Activated CD4-positive, alpha-beta T cell treated with anti-CD3 and anti-CD28 coated beads, Interleukin-2, amount 10 ng/mL, durations not matched to agents 7 days and 5 days (primary cell): ENCODE data around the gene GMPR. TPM values are rescaled to one million over a fixed set of nuclear protein-coding genes. Genes with fewer than 3 reads are reported as not detected.

Experiments
- CTCF ChIA-PET: fragments of 350-600 bp; sonication (Branson Sonifier 250); formaldehyde crosslinking; loops from one replicate; lab custom pipeline; 2021; ENCODE audit warnings: antibody characterized with exemption; lab: Charles Lee
- POLR2A ChIA-PET: fragments of 350-600 bp; sonication (Branson Sonifier 250); formaldehyde crosslinking; loops from one replicate; lab custom pipeline; 2021; ENCODE audit warnings: antibody characterized with exemption; lab: Charles Lee
- DNase-seq: peaks from one replicate; pipeline ENCODE4 v3.0.0-alpha.2; 2020
- H3K27ac Mint-ChIP-seq: one replicate; pipeline ENCODE4 v1.8.0; 2021; ENCODE audit warnings: mild to moderate bottlenecking, moderate library complexity, mixed read lengths
- H3K27me3 Mint-ChIP-seq: one replicate; pipeline ENCODE4 v1.8.0; 2021; ENCODE audit warnings: mixed read lengths
- H3K36me3 Mint-ChIP-seq: one replicate; pipeline ENCODE4 v1.8.0; 2021; ENCODE audit warnings: low read depth, mixed read lengths
- H3K4me1 Mint-ChIP-seq: one replicate; pipeline ENCODE4 v1.8.0; 2021; ENCODE audit warnings: mixed read lengths
- H3K4me3 Mint-ChIP-seq: one replicate; pipeline ENCODE4 v1.8.0; 2021; ENCODE audit warnings: mild to moderate bottlenecking, moderate library complexity, mixed read lengths
- H3K9me3 Mint-ChIP-seq: one replicate; pipeline ENCODE4 v1.8.0; 2021; ENCODE audit warnings: mixed read lengths
- total RNA-seq, 2 experiments: library from RNA; stranded (reverse); gene quantifications; one replicate each; pipeline ENCODE4 v1.2.3, GENCODE V29; 2021

GMPR gene
- total RNA-seq, 2 experiments from 2014 or later: 2.6 to 3.3 TPM

GRCh38 chr6:16271428-16271827, 33.0 kb downstream of the GMPR start:
- peaks cover 7% of the 10 kb centered on the region for H3K4me1 Mint-ChIP-seq
- POLR2A ChIA-PET: no interaction called here
- CTCF ChIA-PET: no interaction called here
- DNase-seq: no peak
- no peaks in the 10 kb centered on the region for H3K36me3 Mint-ChIP-seq
- no peaks in the 10 kb centered on the region for H3K9me3 Mint-ChIP-seq
- no peak overlapping the region for H3K4me3 Mint-ChIP-seq
- no peak overlapping the region for H3K27ac Mint-ChIP-seq
- no peaks in the 10 kb centered on the region for H3K27me3 Mint-ChIP-seq

DNA sequence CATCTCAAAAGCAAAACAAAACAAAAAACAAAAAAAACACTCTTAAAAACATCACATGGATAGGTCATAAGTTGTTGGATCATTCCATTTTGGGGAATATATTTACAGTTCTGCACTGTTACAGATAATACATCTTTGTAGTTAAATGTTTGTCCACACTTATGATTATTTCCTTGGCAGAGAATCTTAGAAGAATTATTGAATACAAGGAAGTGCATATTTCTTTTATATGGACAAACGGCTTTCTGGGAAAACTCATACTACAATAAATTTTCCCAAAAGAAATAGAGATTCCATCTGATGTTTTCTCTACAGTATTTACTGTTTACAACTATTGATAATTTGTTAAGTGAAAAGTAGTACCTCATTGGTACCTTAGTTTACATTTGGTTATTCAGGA, 33.8 kb downstream of the GMPR start:
- H3K27me3 Mint-ChIP-seq: no peaks in the 10 kb centered on the region
- peaks cover 7% of the 10 kb centered on the region for H3K4me1 Mint-ChIP-seq
- POLR2A ChIA-PET: no interaction called here
- CTCF ChIA-PET: no interaction called here
- no peak overlapping the region for H3K4me3 Mint-ChIP-seq
- no peak overlapping the region for H3K27ac Mint-ChIP-seq
- H3K36me3 Mint-ChIP-seq: no peaks in the 10 kb centered on the region
- no peaks in the 10 kb centered on the region for H3K9me3 Mint-ChIP-seq
- no peak for DNase-seq

DNA sequence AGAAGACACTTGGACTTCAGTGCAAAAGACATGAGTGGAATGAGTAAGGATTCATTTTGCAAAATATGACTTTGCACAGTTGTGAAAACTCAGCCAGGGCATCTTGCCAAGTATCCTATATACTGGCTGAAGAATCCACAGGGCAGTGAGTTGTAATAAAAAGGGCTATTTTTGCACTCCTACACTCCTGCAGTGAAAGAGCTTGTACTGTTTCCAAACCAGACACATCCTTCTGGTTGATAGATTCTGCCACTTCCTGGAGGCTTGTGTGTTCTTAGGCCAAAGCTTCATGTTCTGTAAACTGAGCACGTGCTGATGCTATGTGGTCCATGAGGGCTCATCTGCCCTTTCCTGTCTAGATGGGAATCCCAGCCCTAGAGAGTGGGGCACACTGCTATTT, 34.9 kb downstream of the GMPR start:
- H3K27me3 Mint-ChIP-seq: no peaks in the 10 kb centered on the region
- no peaks in the 10 kb centered on the region for H3K36me3 Mint-ChIP-seq
- no peak for DNase-seq
- no peaks in the 10 kb centered on the region for H3K9me3 Mint-ChIP-seq
- H3K4me1 Mint-ChIP-seq: peaks cover 7% of the 10 kb centered on the region
- ChIA-PET CTCF (interaction anchor here (0.6 kb wide), 1 partner anchor 562 kb away, joined by 3 read pairs; no protein-coding TSS in a partner anchor), POLR2A (no interaction called here)
- H3K4me3 Mint-ChIP-seq: no peak overlapping the region
- H3K27ac Mint-ChIP-seq: no peak overlapping the region

DNA sequence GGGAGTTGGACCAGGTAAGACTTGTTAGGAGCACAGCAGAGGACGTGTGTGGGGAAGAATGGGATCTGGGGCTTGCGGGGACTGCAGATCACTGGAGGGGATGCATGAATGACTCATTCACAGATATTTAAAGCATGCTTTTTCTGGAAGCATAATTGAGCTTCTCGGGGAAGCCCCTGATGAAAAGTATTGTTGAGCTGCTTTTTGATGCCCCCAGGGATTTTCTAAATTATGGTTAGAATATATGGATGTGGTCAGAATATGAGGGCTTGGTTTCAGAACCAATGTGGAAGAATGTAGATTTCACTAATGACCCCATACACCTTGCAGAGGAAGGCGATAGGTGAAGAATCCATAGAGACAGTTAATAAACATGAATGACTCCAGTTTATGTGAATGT, 36.1 kb downstream of the GMPR start:
- no peak for DNase-seq
- peaks cover 7% of the 10 kb centered on the region for H3K4me1 Mint-ChIP-seq
- H3K36me3 Mint-ChIP-seq: no peaks in the 10 kb centered on the region
- ChIA-PET CTCF (interaction anchor here (1.1 to 1.3 kb wide), 3 partner anchors 9 to 14 kb away, joined by 3 to 5 read pairs (median 4); no protein-coding TSS in a partner anchor), POLR2A (no interaction called here)
- H3K27me3 Mint-ChIP-seq: no peaks in the 10 kb centered on the region
- no peak overlapping the region for H3K4me3 Mint-ChIP-seq
- H3K27ac Mint-ChIP-seq: no peak overlapping the region
- H3K9me3 Mint-ChIP-seq: no peaks in the 10 kb centered on the region

GRCh38 chr6:16274885-16275589, 36.6 kb downstream of the GMPR start:
- ChIA-PET POLR2A (no interaction called here), CTCF (interaction anchor here (1.1 to 1.3 kb wide), 3 partner anchors 9 to 13 kb away, joined by 3 to 5 read pairs (median 4); no protein-coding TSS in a partner anchor)
- Mint-ChIP-seq H3K4me3 (no peak overlapping the region), H3K27ac (no peak overlapping the region), H3K9me3 (no peaks in the 10 kb centered on the region), H3K27me3 (no peaks in the 10 kb centered on the region), H3K36me3 (no peaks in the 10 kb centered on the region), H3K4me1 (peaks cover 7% of the 10 kb centered on the region)
- DNase-seq: no peak

- CTCF ChIA-PET: interaction anchor here (0.6 kb wide), 1 partner anchor 57 kb away, joined by 4 read pairs; no protein-coding TSS in a partner anchor
- DNase-seq: no peak
- POLR2A ChIA-PET: no interaction called here
- Mint-ChIP-seq H3K36me3 (no peaks in the 10 kb centered on the region), H3K9me3 (no peaks in the 10 kb centered on the region), H3K4me3 (no peak overlapping the region), H3K27ac (no peak overlapping the region), H3K4me1 (peaks cover 7% of the 10 kb centered on the region), H3K27me3 (no peaks in the 10 kb centered on the region)
These were observed 39.0 kb downstream of the GMPR start for GRCh38 chr6:16277101-16277981.

GRCh38 chr6:16278048-16278724, 39.8 kb downstream of the GMPR start:
- Mint-ChIP-seq H3K4me3 (no peak overlapping the region), H3K27ac (no peak overlapping the region), H3K9me3 (no peaks in the 10 kb centered on the region), H3K4me1 (peaks cover 4% of the 10 kb centered on the region), H3K27me3 (no peaks in the 10 kb centered on the region), H3K36me3 (no peaks in the 10 kb centered on the region)
- ChIA-PET CTCF (interaction anchor here (0.6 kb wide), 1 partner anchor 58 kb away, joined by 4 read pairs; no protein-coding TSS in a partner anchor), POLR2A (no interaction called here)
- DNase-seq: no peak

DNA sequence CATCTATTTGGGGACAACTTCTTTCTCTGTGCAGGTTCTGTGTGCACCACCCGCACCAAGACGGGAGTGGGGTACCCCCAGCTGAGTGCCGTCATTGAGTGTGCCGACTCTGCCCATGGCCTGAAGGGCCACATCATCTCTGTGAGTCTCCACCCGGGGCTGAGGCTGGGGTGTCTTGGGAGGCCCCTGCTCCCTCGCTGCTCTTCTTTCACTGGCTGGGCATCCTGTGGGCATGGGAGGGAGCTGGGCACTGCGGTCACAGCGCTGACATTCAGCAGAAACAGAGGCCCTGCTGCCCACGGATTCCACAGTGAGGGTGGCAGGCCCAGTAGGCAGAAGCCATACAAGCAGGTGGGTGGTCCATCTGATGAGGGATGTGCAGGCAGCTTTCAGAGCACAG, 40.4 kb downstream of the GMPR start:
- Mint-ChIP-seq H3K4me3 (no peak overlapping the region), H3K4me1 (no peaks in the 10 kb centered on the region), H3K27me3 (no peaks in the 10 kb centered on the region), H3K27ac (no peak overlapping the region), H3K36me3 (no peaks in the 10 kb centered on the region), H3K9me3 (no peaks in the 10 kb centered on the region)
- DNase-seq: no peak
- POLR2A ChIA-PET: no interaction called here
- CTCF ChIA-PET: no interaction called here

DNA sequence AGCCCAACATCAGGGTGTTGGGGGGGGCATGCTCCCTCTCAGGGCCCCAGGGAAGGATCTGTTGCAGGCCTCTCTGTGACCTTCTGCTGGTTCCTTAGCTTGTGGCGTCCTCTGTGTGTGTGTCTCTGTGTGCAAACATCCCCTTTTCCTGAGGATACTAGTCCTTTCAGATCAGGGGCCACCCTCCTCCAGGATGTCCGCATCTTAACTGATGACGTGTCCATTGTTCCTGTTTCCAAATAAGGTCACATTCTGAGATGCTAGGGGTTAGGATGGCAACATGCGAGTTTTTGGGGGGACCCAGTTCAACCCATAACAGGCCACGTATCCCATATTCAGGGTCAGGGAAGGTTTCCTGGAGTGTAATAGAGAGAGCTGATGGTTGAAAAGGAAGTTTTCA, 40.9 kb downstream of the GMPR start:
- CTCF ChIA-PET: no interaction called here
- no peak overlapping the region for H3K4me3 Mint-ChIP-seq
- no peak overlapping the region for H3K27ac Mint-ChIP-seq
- H3K27me3 Mint-ChIP-seq: no peaks in the 10 kb centered on the region
- H3K9me3 Mint-ChIP-seq: no peaks in the 10 kb centered on the region
- H3K4me1 Mint-ChIP-seq: no peaks in the 10 kb centered on the region
- POLR2A ChIA-PET: no interaction called here
- no peaks in the 10 kb centered on the region for H3K36me3 Mint-ChIP-seq
- DNase-seq: no peak

GRCh38 chr6:16282370-16282769, 44.0 kb downstream of the GMPR start:
- no peak overlapping the region for H3K4me3 Mint-ChIP-seq
- H3K36me3 Mint-ChIP-seq: no peaks in the 10 kb centered on the region
- H3K4me1 Mint-ChIP-seq: no peaks in the 10 kb centered on the region
- ChIA-PET CTCF (no interaction called here), POLR2A (no interaction called here)
- DNase-seq: no peak
- no peaks in the 10 kb centered on the region for H3K9me3 Mint-ChIP-seq
- no peak overlapping the region for H3K27ac Mint-ChIP-seq
- H3K27me3 Mint-ChIP-seq: no peaks in the 10 kb centered on the region

- DNase-seq: no peak
- ChIA-PET CTCF (interaction anchor here (0.8 to 1.4 kb wide), 2 partner anchors 10 to 11 kb away, joined by 3 to 5 read pairs; no protein-coding TSS in a partner anchor), POLR2A (interaction anchor here (0.6 kb wide), 1 partner anchor 643 kb away, joined by 6 read pairs; no protein-coding TSS in a partner anchor)
- H3K4me1 Mint-ChIP-seq: no peaks in the 10 kb centered on the region
- H3K36me3 Mint-ChIP-seq: no peaks in the 10 kb centered on the region
- H3K27ac Mint-ChIP-seq: no peak overlapping the region
- H3K4me3 Mint-ChIP-seq: no peak overlapping the region
- H3K9me3 Mint-ChIP-seq: no peaks in the 10 kb centered on the region
- no peaks in the 10 kb centered on the region for H3K27me3 Mint-ChIP-seq
These were observed 46.1 kb downstream of the GMPR start for GRCh38 chr6:16284472-16284871.

GRCh38 chr6:16285467-16286150, 47.2 kb downstream of the GMPR start:
- no peak overlapping the region for H3K27ac Mint-ChIP-seq
- H3K9me3 Mint-ChIP-seq: no peaks in the 10 kb centered on the region
- ChIA-PET POLR2A (no interaction called here), CTCF (interaction anchor here (0.6 to 1.1 kb wide), 5 partner anchors 11 to 464 kb away, joined by 3 to 4 read pairs (median 4); no protein-coding TSS in a partner anchor)
- H3K4me3 Mint-ChIP-seq: no peak overlapping the region
- H3K4me1 Mint-ChIP-seq: no peaks in the 10 kb centered on the region
- H3K27me3 Mint-ChIP-seq: no peaks in the 10 kb centered on the region
- H3K36me3 Mint-ChIP-seq: no peaks in the 10 kb centered on the region
- no peak for DNase-seq
